HG02678 (cell line): ENCODE measurements around the gene COX8A.

Experiments
- ATAC-seq: cut with Tn5 transposase; IDR thresholded peaks from one replicate; pipeline ENCODE4 v1.9.1; 2021; ENCODE audit warnings: mild to moderate bottlenecking, moderate library complexity; ENCODE audit not compliant: unreplicated experiment

COX8A gene

DNA sequence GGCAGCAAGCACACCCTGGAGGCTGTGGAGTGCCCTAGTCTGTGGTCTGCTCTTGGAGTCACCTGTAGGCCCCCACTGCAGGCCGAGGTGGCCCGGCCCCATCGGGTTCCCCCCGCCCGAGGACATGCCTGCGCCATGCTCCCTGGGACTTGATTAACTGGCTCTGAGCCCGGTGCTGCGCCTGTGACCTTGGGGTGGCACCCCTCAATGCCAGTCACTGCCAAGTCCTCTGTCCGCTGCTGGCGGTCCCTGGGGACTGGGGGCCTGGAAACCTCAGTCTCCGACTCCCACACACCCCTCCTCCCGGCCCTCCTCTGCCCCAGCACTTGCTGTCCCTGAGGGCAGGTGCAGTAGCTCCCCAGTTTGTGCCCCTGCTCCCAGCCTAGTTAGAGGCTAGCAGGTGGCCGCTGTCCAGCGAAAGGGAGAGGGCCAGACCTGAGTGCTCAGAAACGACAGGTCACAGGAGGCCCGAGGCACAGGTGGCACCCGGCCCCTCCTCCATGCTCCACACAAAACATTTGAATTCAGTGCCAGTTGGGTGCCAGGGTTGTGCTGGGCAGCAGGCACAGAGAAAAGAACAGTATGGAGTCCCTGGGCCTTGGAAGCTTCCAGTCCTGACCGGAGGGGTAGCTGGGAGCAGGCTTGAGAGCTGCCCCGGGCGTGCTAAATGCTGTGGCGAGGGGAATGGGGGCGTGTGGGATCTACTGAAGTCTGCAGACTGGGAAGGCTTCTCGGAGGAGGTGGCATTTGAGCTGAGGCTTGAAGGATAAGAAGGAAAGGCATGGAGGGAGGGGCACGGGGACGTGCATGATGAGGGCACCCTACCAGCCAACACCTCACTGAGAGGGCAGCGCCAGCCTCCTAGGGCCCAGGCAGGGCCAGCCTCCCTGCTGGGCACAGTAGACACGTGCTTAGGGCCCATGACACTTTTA is 45.0 kb downstream of the COX8A start:
- no peak for ATAC-seq

DNA sequence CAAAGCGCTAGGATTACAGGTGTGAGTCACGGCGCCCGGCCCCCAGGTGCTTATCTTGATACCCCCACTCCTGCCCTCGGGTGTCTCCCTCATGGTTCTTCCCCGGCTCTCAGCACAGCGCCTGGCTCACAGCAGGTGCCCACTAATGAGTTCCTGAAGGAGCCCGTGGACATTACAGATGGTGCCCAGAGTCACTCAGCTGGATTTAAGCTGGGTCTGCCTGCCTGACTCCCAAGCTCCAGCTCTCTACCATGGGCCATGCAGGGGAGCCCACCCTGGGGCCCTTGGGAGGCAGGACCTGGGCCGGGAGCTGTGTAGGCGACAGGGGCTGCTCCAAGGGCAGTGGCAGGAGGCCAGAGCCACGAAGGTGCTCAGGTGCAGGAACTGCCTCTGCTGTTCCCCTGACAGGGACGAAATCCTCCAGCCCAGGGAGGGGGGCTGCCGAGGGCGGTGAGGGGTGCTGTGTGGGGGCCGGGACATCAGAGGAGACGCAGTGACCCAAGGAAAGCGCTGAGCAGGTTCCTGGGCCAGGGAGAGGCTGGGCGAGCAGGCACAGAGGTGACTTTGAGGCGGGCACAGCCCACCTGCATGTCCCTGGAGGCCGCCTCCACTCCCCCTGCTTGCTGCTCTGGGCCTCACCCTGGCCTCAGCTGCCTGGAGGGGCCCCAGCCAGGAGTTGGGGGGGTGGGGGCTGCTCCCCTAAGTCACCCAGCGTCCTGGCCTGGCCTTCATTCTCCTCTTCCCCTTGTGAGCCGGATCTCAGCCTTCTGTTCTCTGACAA is 46.7 kb downstream of the COX8A start:
- no peak for ATAC-seq

DNA sequence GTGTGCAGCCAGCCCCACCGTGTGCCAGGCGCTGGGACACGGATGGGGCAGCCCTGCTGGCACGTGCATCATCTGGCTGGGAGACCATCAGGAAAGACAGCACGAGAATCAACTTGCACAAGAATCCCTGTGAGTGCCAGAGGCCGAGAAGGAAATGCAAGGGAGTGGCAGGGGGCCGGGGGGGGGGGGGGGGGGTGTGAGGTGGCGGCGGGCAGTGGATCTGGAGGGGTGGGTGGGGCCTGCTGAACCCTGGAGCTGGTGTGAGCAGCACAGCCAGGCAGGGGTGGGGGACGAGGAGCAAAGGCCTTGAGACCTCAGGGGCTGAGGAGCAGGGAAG is 47.3 kb downstream of the COX8A start:
- no peak for ATAC-seq

DNA sequence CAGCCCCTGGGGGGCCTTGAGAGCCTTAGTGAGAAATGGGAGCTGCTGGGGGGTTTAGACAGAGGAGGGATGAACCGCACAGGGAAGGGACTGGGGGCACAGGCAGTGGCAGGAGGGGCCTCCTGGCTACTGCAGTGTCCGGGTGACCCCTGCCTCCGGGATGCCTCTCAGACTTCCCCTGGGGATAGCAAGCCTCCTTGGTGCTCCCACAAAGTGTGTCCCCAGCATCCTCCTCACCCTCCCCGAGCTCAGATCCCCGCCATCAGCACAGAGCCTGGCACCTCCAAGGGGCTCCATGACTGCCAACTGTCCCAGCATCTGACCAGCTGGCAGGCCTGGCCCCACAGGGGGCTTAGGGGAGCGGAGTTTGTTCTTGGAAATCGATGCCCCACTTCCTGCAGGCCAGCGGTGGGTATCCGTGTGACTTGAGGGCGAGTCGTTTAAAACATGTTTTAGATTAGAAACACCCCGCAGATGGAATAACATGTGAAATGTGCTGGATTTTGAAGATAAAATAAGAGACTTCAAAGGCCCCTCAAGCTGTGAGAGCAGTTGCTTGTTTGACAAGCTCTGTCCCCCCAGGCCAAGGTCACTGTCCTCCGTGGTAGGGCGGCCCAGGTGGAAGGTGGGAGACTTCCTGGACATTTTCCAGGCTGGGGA is 47.8 kb downstream of the COX8A start:
- no peak for ATAC-seq

DNA sequence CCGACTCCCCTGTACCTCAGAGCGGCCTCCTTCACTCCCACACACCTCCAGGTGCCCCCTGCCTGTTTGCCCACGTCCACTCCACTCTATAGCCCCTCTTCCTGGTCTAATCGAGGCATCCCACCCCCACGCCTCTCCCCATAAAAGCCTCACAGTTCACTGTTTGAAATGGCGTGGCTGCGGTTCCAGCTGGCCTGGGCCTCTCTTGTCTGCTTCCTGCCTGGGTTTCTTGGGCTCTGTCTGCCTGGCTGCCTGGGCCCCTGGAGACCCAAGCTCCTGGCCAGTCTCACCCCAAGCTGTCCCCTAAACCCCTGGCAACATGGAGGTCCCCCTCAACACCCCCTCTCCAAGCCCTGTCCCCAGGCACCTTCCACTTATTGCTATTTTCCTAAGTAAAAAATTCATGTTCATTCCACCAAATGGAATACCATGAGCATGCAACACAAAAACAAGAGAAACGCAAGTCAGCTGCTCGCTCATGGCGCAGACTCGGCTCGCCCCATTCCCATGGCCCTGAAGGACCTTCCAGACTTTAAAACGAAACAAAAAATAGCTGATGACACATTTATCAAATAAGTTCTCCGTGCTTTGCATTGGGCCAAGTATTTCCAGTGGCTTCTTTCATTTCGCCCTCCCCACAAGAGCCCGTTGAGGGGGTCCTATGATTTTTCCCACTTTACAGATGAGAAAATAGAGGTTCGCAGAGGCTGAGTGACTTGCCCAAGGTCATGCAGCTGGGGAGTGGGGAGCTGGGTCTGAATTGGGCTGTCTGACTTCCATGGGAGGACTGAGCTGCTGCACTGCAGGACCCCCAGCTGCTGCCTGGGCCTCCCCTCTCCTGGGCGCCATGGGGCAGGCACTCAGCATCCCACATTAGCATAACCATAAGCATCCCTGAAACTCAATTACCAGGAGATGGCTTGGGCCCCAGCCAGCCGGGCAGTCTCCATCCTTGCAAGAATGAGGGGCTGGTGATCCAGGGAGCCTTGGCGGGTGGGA is 49.6 kb downstream of the COX8A start:
- ATAC-seq: no peak

DNA sequence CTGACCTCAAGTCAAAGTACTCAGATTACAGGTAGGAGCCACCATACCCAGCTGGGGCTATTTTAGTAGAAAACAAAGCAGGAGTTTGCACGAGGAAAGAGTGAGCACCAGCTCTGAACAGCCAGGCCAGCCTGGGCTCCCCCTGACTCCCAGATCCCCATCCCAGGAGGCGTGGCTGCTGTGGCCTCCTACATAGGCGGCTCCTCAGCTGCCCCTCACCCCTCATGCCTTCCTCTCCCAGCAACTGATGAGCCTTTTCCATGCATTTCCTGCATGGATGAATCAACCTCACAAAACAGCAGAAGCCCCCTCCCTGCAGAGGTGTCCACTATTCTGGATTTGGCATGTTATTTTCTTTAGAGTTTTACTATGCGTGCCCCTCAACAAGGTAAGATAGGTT is 50.8 kb downstream of the COX8A start:
- ATAC-seq: no peak
